CD4-positive, alpha-beta T cell treated with Interferon alpha-2 for 1 hour (primary cell): ENCODE measurements around the gene PRRX2.

ENCODE experiments used
- DNase-seq, 2 donors: peaks; one replicate each; pipeline ENCODE4 v3.0.0-alpha.2; 2020 to 2022

The PRRX2 gene

GRCh38 chr9:129637102-129637501 lies 28.3 kb upstream of the PRRX2 start:
- no peak for DNase-seq

- no peak for DNase-seq
These were observed 27.6 kb upstream of the PRRX2 start for GRCh38 chr9:129637673-129638439.

- no peak for DNase-seq
These were observed 26.3 kb upstream of the PRRX2 start for GRCh38 chr9:129639034-129639630.

- DNase-seq = no peak
These were observed 25.7 kb upstream of the PRRX2 start for GRCh38 chr9:129639756-129640085.

- DNase-seq = no peak
These were observed 25.2 kb upstream of the PRRX2 start for GRCh38 chr9:129640086-129640870.

GRCh38 chr9:129640871-129641749 lies 24.3 kb upstream of the PRRX2 start:
- DNase-seq = no peak

- peak; percentile 91 to 95 for DNase-seq
These were observed 23.5 kb upstream of the PRRX2 start, which contains the start of gene ASB6 for GRCh38 chr9:129641750-129642585. TSS of gene ASB6 (minus strand) at chr9:129642151. CDS start at chr9:129641999, 152 bp downstream.

GRCh38 chr9:129643706-129644105 lies 21.7 kb upstream of the PRRX2 start:
- DNase-seq = no peak

- DNase-seq = no peak
These were observed 21.1 kb upstream of the PRRX2 start for GRCh38 chr9:129644365-129644764.

GRCh38 chr9:129644902-129645301 lies 20.5 kb upstream of the PRRX2 start:
- no peak for DNase-seq

- no peak for DNase-seq
These were observed 19.2 kb upstream of the PRRX2 start for GRCh38 chr9:129646252-129646651.

- DNase-seq = no peak
These were observed 18.8 kb upstream of the PRRX2 start for GRCh38 chr9:129646654-129647053.

- DNase-seq = no peak
These were observed 17.8 kb upstream of the PRRX2 start for GRCh38 chr9:129647635-129648034.

GRCh38 chr9:129648092-129648763 lies 17.2 kb upstream of the PRRX2 start:
- DNase-seq = no peak

- DNase-seq = no peak
These were observed 16.7 kb upstream of the PRRX2 start for GRCh38 chr9:129648764-129649115.

- no peak for DNase-seq
These were observed 15.4 kb upstream of the PRRX2 start for GRCh38 chr9:129649726-129650679.

GRCh38 chr9:129650680-129651235 lies 14.7 kb upstream of the PRRX2 start:
- DNase-seq = no peak

- DNase-seq = no peak
These were observed 11.5 kb upstream of the PRRX2 start for GRCh38 chr9:129653823-129654553.

- no peak for DNase-seq
These were observed 10.8 kb upstream of the PRRX2 start for GRCh38 chr9:129654554-129655040.
